ENCODE results near the gene BAZ2A.
"Not testable (repeated sequence)": the region's sequence is repeated elsewhere in the genome, so short reads cannot be mapped to it uniquely, and the experiment has no call there.

The BAZ2A gene

GRCh38 chr12:56578983-56579546 lies 51.1 kb downstream of the BAZ2A start:
- Histone ChIP-seq H3K4me1 (ENCODE audit: low read depth, poor library complexity, severe bottlenecking) (no peaks in the 10 kb centered on the region), H3K79me2 (ENCODE audit: insufficient read depth, low read depth) (no peaks in the 10 kb centered on the region), H3K4me2 (no peak overlapping the region), H3K9ac (no peak overlapping the region), H3K27ac (no peak overlapping the region), H2AFZ (ENCODE audit: low read depth) (no peak overlapping the region), H3K36me3 (ENCODE audit: insufficient read depth) (no peaks in the 10 kb centered on the region), H4K20me1 (ENCODE audit: insufficient read depth) (no peaks in the 10 kb centered on the region), H3K4me3 (IDR thresholded peaks at IDR 0.05; ENCODE audit: insufficient read depth, low read depth, low read length) (no peak overlapping the region), H3K27me3 (ENCODE audit: insufficient read depth, low read depth) (no peaks in the 10 kb centered on the region)
- no peak for TF ChIP-seq CTCF (conservative IDR thresholded peaks at IDR 0.05; ENCODE audit: low read depth, low read length)

GRCh38 chr12:56577248-56577647 lies 52.9 kb downstream of the BAZ2A start:
- not testable (repeated sequence) for H3K27ac ChIP-seq; H3K4me1 ChIP-seq (ENCODE audit: low read depth, poor library complexity, severe bottlenecking); H3K79me2 ChIP-seq (ENCODE audit: insufficient read depth, low read depth); H3K27me3 ChIP-seq (ENCODE audit: insufficient read depth, low read depth); H3K9ac ChIP-seq; H3K4me3 ChIP-seq (IDR thresholded peaks at IDR 0.05; ENCODE audit: insufficient read depth, low read depth, low read length); H3K36me3 ChIP-seq (ENCODE audit: insufficient read depth); H2AFZ ChIP-seq (ENCODE audit: low read depth); H4K20me1 ChIP-seq (ENCODE audit: insufficient read depth); H3K4me2 ChIP-seq

- no peak overlapping the region for H3K9ac ChIP-seq
- no peak overlapping the region for H2AFZ ChIP-seq (ENCODE audit: low read depth)
- no peaks in the 10 kb centered on the region for H3K27me3 ChIP-seq (ENCODE audit: insufficient read depth, low read depth)
- no peak overlapping the region for H3K4me2 ChIP-seq
- no peak overlapping the region for H3K27ac ChIP-seq
- no peak overlapping the region for H3K4me3 ChIP-seq (IDR thresholded peaks at IDR 0.05; ENCODE audit: insufficient read depth, low read depth, low read length)
- H3K4me1 ChIP-seq (ENCODE audit: low read depth, poor library complexity, severe bottlenecking) = peaks cover 3% of the 10 kb centered on the region
- H3K79me2 ChIP-seq (ENCODE audit: insufficient read depth, low read depth) = no peaks in the 10 kb centered on the region
- TF ChIP-seq CTCF (conservative IDR thresholded peaks at IDR 0.05; ENCODE audit: low read depth, low read length) = no peak
- H3K36me3 ChIP-seq (ENCODE audit: insufficient read depth) = no peaks in the 10 kb centered on the region
- H4K20me1 ChIP-seq (ENCODE audit: insufficient read depth) = no peaks in the 10 kb centered on the region
Measured at GRCh38 chr12:56574210-56574609, 55.9 kb downstream of the BAZ2A start.

GRCh38 chr12:56572288-56572687 lies 57.8 kb downstream of the BAZ2A start:
- Histone ChIP-seq H2AFZ (ENCODE audit: low read depth) (no peak overlapping the region), H3K27ac (no peak overlapping the region), H3K36me3 (ENCODE audit: insufficient read depth) (no peaks in the 10 kb centered on the region), H4K20me1 (ENCODE audit: insufficient read depth) (no peaks in the 10 kb centered on the region), H3K27me3 (ENCODE audit: insufficient read depth, low read depth) (no peaks in the 10 kb centered on the region), H3K4me2 (no peak overlapping the region), H3K4me3 (IDR thresholded peaks at IDR 0.05; ENCODE audit: insufficient read depth, low read depth, low read length) (no peak overlapping the region), H3K4me1 (ENCODE audit: low read depth, poor library complexity, severe bottlenecking) (peaks cover 3% of the 10 kb centered on the region), H3K9ac (no peak overlapping the region), H3K79me2 (ENCODE audit: insufficient read depth, low read depth) (no peaks in the 10 kb centered on the region)
- no peak for TF ChIP-seq CTCF (conservative IDR thresholded peaks at IDR 0.05; ENCODE audit: low read depth, low read length)

- H3K36me3 ChIP-seq (ENCODE audit: insufficient read depth) = no peaks in the 10 kb centered on the region
- no peak overlapping the region for H3K4me3 ChIP-seq (IDR thresholded peaks at IDR 0.05; ENCODE audit: insufficient read depth, low read depth, low read length)
- no peak overlapping the region for H3K9ac ChIP-seq
- H2AFZ ChIP-seq (ENCODE audit: low read depth) = no peak overlapping the region
- no peak overlapping the region for H3K27ac ChIP-seq
- no peak for TF ChIP-seq CTCF (conservative IDR thresholded peaks at IDR 0.05; ENCODE audit: low read depth, low read length)
- H3K4me1 ChIP-seq (ENCODE audit: low read depth, poor library complexity, severe bottlenecking) = peaks cover 6% of the 10 kb centered on the region
- no peak overlapping the region for H3K4me2 ChIP-seq
- H3K27me3 ChIP-seq (ENCODE audit: insufficient read depth, low read depth) = no peaks in the 10 kb centered on the region
- no peaks in the 10 kb centered on the region for H3K79me2 ChIP-seq (ENCODE audit: insufficient read depth, low read depth)
- no peaks in the 10 kb centered on the region for H4K20me1 ChIP-seq (ENCODE audit: insufficient read depth)
Measured at GRCh38 chr12:56571121-56571520, 59.0 kb downstream of the BAZ2A start.
